Kidney (tissue), 14 donors: ENCODE data around the gene FAU. TPM values are rescaled to one million over a fixed set of nuclear protein-coding genes. Genes with fewer than 3 reads are reported as not detected.

Source experiments
- DNase-seq, 5 donors: peaks; one replicate each; pipeline ENCODE4 v3.0.0-alpha.2; 2013 to 2020
- FAIRE-seq: peaks from 2 replicates; lab custom pipeline; 2012; peaks lifted over from hg19 to GRCh38; lab: Jason Lieb, UNC
- H3K27ac ChIP-seq, 2 donors: one replicate each; pipeline ENCODE4 v1.7.0; 2013; ENCODE audit warnings: low read depth in 2 of 2, low read length in 2 of 2, inconsistent platforms in 1 of 2
- H3K27me3 ChIP-seq: one replicate; pipeline ENCODE4 v1.7.1; 2013; ENCODE audit warnings: low read length, inconsistent platforms; ENCODE audit not compliant: control insufficient read depth, insufficient read depth
- H3K36me3 ChIP-seq, 3 donors: one replicate each; pipeline versions ENCODE4 v1.7.0 to v1.7.1; 2013; ENCODE audit warnings: low read length in 3 of 3, control low read depth in 1 of 3, inconsistent platforms in 1 of 3; ENCODE audit not compliant: insufficient read depth in 3 of 3, control insufficient read depth in 2 of 3
- H3K4me1 ChIP-seq, 3 donors: one replicate each; pipeline versions ENCODE4 v1.7.0 to v1.7.1; 2013; ENCODE audit warnings: low read length in 3 of 3, inconsistent platforms in 1 of 3, low read depth in 1 of 3; ENCODE audit not compliant: control insufficient read depth in 2 of 3, insufficient read depth in 2 of 3
- H3K4me3 ChIP-seq, 3 donors: one replicate each; pipeline versions ENCODE4 v1.7.0 to v1.8.1; 2013; ENCODE audit warnings: low read length in 3 of 3, control low read depth in 1 of 3, inconsistent platforms in 1 of 3
- H3K9ac ChIP-seq, 3 donors: one replicate each; pipeline versions ENCODE4 v1.7.0 to v1.7.1; 2013; ENCODE audit warnings: low read length in 3 of 3, control low read depth in 1 of 3, inconsistent platforms in 1 of 3
- H3K9me3 ChIP-seq, 3 donors: one replicate each; pipeline versions ENCODE4 v1.7.0 to v1.7.1; 2013; ENCODE audit warnings: low read length in 3 of 3, control low read depth in 1 of 3, inconsistent platforms in 1 of 3; ENCODE audit not compliant: control insufficient read depth in 2 of 3, insufficient read depth in 1 of 3
- intact Hi-C: fragments of 100-400 bp; cut with DNase I; formaldehyde crosslinking; loops from one replicate; pipeline ENCODE4 v1.11.1; 2022
- polyA plus RNA-seq: library from polyadenylated mRNA; stranded (reverse); fragments of 350-450 nt; fragmentation: Illumina TruSeq; extraction: RNeasy Lipid Tissue Mini Kit (QIAGEN cat#74804); gene quantifications from one replicate; pipeline ENCODE4 v1.2.3, GENCODE V29; 2014; ENCODE audit warnings: low read depth, low replicate concordance; ENCODE audit not compliant: insufficient read depth
- total RNA-seq: library from RNA; stranded (reverse); fragmentation: NEBNext Ultra II Directional; extraction: Animal tissue kit (Norgen Biotek cat#: 25700); gene quantifications from one replicate; pipeline ENCODE4 v1.2.1, GENCODE V29; 2021
- TF ChIP-seq, protein P1 (sequence below): IDR thresholded peaks from 3 replicates; pipeline ENCODE4 v1.5.1; 2012; ENCODE audit warnings: mild to moderate bottlenecking, moderate library complexity, borderline replicate concordance; ENCODE audit not compliant: insufficient read depth; ENCODE audit errors: extremely low read depth
- donor health status: control.
- donor health status: control.
- donor health status: control.
- donor health status: control.
- donor health status: control.
- donor health status: DM: yes; HTN: yes; CAD: no.
- donor health status: Normal renal cell carcinoma (clear cell type).

Gene FAU
- total and polyA plus RNA-seq, 2 donors from 2014 or later, result 794 to 927 TPM

DNA sequence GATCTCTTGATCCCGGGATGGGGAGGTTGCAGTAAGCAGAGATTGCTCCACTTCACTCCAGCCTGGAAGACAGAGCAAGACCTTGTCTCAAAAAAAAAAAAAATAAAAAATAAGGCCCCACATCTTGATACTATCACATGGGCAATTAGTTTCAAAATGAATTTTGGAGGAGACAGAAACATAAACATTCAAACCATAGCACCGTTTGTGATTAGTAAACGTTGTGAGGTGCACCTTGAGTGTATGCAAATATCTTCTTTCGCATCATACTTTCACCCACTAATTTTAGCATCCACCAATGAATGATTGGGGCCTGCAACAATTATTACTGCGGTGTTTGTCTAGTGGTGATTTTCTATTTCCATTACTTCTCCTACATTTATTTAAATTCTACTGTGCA lies 37.1 kb upstream of the FAU start:
- TF ChIP-seq, protein P1, sequence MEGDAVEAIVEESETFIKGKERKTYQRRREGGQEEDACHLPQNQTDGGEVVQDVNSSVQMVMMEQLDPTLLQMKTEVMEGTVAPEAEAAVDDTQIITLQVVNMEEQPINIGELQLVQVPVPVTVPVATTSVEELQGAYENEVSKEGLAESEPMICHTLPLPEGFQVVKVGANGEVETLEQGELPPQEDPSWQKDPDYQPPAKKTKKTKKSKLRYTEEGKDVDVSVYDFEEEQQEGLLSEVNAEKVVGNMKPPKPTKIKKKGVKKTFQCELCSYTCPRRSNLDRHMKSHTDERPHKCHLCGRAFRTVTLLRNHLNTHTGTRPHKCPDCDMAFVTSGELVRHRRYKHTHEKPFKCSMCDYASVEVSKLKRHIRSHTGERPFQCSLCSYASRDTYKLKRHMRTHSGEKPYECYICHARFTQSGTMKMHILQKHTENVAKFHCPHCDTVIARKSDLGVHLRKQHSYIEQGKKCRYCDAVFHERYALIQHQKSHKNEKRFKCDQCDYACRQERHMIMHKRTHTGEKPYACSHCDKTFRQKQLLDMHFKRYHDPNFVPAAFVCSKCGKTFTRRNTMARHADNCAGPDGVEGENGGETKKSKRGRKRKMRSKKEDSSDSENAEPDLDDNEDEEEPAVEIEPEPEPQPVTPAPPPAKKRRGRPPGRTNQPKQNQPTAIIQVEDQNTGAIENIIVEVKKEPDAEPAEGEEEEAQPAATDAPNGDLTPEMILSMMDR, result no peak
- Histone ChIP-seq H3K27ac (no peak overlapping the region), H3K9me3 (no peaks in the 10 kb centered on the region), H3K4me1 (no peaks in the 10 kb centered on the region), H3K27me3 (no peaks in the 10 kb centered on the region), H3K9ac (no peak overlapping the region), H3K36me3 (no peaks in the 10 kb centered on the region), H3K4me3 (no peak overlapping the region)
- intact Hi-C loops, result no loop called here
- FAIRE-seq, result no peak
- no peak for DNase-seq

DNA sequence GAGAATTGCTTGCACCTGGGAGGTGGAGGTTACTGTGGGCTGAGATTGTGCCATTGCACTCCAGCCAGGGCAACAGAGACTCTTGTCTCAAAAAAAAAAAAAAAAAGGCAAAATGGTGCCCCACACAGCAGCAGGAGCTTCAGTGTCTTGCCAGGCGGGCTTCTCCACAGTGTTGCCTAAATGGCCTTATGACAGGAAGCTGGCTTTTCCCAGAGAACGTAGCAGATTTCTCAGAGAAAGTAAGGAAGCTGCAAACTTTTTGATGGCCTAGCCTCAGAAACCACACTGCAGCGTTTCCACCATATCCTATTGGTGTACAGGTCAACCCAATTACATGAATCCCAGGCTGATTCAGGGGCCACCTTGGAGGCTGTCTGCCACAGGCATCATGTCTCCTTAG lies 35.4 kb upstream of the FAU start:
- H3K27ac ChIP-seq, result no peak overlapping the region
- H3K4me1 ChIP-seq, result no peaks in the 10 kb centered on the region
- FAIRE-seq (no peak), DNase-seq (no peak)
- no peaks in the 10 kb centered on the region for H3K27me3 ChIP-seq
- H3K9ac ChIP-seq, result no peak overlapping the region
- intact Hi-C loops, result no loop called here
- H3K4me3 ChIP-seq, result no peak overlapping the region
- TF ChIP-seq, protein P1, result no peak
- no peaks in the 10 kb centered on the region for H3K9me3 ChIP-seq
- no peaks in the 10 kb centered on the region for H3K36me3 ChIP-seq

DNA sequence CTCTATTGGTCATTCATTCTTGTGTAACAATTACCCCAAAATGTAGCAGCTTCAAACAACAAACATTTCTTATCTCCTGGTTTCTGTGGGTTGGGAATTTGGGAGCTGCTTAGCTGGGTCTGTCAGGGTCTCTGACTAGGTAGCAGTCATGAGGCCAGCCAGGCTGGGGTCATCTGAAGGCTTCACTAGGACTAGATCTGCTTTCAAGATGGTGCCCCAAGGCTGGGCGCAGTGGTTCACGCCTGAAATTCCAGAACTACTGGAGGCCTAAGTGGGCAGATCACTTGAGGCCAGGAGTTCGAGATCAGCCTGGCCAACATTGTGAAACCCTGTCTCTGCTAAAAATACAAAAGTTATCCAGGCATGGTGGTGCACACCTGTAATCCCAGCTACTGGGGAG lies 35.0 kb upstream of the FAU start:
- Histone ChIP-seq H3K4me1 (no peaks in the 10 kb centered on the region), H3K36me3 (no peaks in the 10 kb centered on the region), H3K4me3 (no peak overlapping the region), H3K27ac (no peak overlapping the region), H3K9ac (no peak overlapping the region), H3K27me3 (no peaks in the 10 kb centered on the region), H3K9me3 (no peaks in the 10 kb centered on the region)
- FAIRE-seq (no peak), DNase-seq (peak in 1 of 5 donors; percentile 63)
- intact Hi-C loops, result no loop called here
- TF ChIP-seq, protein P1, result no peak

DNA sequence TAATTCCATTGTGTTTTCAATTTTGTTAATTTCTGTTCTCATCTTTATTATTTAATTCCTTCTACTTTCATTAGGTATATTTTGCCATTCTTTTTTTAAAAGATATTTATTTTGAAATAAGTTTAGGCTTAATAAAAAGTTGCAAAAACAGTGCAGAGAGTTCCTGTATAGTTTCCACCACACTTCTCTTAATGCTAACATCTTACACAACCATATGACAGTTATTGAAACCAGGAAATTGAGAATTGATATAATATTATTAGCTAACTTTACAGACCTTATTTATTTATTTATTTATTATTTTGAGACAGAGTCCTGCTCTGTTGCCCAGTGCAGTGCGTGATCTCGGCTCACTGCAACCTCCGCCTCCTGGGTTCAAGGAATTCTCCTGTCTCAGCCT lies 34.3 kb upstream of the FAU start:
- Histone ChIP-seq H3K27ac (no peak overlapping the region), H3K36me3 (no peaks in the 10 kb centered on the region), H3K4me3 (no peak overlapping the region), H3K9ac (no peak overlapping the region), H3K9me3 (no peaks in the 10 kb centered on the region), H3K4me1 (no peaks in the 10 kb centered on the region), H3K27me3 (no peaks in the 10 kb centered on the region)
- DNase-seq (no peak), FAIRE-seq (no peak)
- TF ChIP-seq, protein P1, result no peak
- intact Hi-C loops, result no loop called here
